WI38 (cell line): Measurements from ENCODE around the gene STMN3.

Experiments used
- H3K4me3 ChIP-seq: 2 replicates; pipeline ENCODE4 v1.5.1; 2011; ENCODE audit warnings: low read depth, mild to moderate bottlenecking, control low read depth, low read length
- TF ChIP-seq, protein P1 (sequence below): IDR thresholded peaks from 2 replicates; pipeline ENCODE4 v1.5.1; 2012; ENCODE audit warnings: low read depth, mild to moderate bottlenecking, control low read depth, low read length

Gene STMN3

DNA sequence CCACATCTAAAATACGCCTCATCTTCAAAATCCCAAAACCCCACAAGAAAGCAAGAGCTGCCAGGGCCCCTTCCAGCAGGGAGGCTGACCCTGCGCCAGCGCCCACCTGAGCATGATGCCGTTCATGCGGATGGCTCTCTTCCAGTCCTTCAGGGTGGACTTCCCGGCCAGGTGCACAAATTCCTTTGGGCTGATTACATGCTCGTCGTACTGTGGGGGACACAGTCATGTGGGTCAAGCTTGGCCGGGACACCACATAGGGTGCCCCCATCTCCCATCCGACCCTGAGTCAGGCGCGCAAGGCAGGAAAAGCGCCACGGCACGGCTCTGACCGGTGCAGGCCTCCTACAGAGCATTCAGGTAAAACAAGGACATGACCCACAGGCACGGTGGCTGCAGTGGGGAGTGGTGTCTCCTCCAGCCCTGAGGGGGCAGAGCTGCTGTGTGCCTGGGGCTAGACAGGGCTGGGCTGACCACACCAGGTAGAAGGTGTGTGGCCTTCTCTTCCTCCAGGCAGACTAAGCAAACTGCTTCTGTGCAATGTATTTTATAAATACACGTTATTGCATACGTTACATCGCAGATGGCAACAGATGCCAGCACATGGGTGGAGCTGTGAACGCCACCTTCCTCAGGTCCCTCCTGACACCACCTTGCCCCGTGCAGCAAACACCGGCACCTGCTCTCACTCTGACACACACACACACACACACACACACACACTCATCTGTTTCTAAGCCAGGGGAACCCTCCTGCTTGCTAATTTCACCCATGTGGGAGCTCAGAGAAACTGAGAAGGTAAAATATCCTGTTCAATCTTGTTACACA is 55.4 kb downstream of the STMN3 start:
- TF ChIP-seq, protein P1, sequence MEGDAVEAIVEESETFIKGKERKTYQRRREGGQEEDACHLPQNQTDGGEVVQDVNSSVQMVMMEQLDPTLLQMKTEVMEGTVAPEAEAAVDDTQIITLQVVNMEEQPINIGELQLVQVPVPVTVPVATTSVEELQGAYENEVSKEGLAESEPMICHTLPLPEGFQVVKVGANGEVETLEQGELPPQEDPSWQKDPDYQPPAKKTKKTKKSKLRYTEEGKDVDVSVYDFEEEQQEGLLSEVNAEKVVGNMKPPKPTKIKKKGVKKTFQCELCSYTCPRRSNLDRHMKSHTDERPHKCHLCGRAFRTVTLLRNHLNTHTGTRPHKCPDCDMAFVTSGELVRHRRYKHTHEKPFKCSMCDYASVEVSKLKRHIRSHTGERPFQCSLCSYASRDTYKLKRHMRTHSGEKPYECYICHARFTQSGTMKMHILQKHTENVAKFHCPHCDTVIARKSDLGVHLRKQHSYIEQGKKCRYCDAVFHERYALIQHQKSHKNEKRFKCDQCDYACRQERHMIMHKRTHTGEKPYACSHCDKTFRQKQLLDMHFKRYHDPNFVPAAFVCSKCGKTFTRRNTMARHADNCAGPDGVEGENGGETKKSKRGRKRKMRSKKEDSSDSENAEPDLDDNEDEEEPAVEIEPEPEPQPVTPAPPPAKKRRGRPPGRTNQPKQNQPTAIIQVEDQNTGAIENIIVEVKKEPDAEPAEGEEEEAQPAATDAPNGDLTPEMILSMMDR, result no peak
- no peak overlapping the region for H3K4me3 ChIP-seq

- TF ChIP-seq, protein P1, result no peak
- no peak overlapping the region for H3K4me3 ChIP-seq
Measured at GRCh38 chr20:63596423-63596822, 56.8 kb downstream of the STMN3 start.

DNA sequence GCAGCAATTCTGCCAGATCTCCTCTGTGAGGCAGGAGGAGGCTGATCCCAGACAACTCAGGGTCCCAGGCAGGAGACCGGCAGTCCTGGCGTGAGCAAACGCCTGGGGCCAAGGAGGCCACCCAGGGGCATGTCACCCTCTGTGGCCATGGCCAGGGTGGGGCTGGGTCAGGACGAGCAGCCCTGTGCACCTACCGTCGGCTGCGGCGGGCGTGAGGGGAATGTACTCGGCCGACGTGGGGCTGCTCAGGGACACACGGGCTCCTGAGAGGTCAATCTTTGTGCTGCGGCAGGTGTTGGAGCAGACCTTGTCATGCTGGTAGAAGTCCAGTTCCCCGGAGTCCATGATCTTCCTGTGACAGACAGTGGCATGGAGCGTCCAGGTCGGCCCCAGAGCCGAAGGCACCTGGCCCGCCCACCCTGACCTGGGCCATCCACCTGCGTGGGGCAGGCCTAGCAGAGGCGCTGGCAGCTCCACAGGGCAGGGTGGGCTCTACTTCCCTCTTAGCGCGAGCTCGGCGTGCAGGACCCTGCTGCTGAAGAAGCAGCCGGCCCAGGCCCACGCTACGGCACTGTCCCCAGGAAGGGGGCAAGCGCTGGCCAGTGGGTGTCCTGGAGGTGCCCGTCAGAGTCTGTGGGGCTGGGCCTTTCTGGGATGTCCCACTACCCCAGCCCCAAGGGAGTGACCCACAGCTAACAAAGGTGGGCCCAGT is 57.7 kb downstream of the STMN3 start:
- TF ChIP-seq, protein P1, result no peak

GRCh38 chr20:63594043-63594561 is 59.1 kb downstream of the STMN3 start:
- H3K4me3 ChIP-seq, result no peak overlapping the region
- TF ChIP-seq, protein P1, result no peak

More for the DNA sequence above, 57.7 kb downstream of the STMN3 start:
- no peak overlapping the region for H3K4me3 ChIP-seq

- no peak overlapping the region for H3K4me3 ChIP-seq
- TF ChIP-seq, protein P1, result no peak
Measured at GRCh38 chr20:63592661-63593060, 60.6 kb downstream of the STMN3 start.

DNA sequence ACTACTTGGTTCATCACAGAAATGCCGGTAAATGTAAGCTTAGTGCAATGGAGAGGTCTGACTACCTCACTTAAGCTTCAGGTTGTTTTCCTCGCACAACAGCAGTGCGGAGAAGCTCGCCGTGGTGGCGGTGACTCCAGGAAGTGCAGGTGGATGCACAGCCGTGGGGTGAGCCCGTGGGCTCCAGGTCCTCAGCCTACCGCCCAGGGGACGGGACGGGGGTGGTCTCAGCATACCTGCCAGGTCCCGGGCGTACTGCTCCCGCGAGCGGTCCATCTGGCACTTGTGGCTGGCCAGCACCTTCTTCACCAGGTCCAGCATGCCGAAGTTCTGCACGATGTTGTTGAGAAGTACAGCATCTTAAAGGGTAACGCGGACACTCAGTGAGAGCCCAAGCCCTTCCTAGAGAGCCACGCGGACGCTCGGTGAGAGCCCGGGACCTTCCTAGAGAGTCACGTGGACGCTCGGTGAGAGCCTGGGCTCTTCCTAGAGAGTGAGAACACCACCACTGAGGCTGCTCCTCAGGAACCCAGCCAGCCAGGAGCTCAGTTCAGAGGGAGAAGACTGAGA is 61.4 kb downstream of the STMN3 start:
- TF ChIP-seq, protein P1, result no peak
- H3K4me3 ChIP-seq, result no peak overlapping the region
